Fibroblast of skin of back (primary cell): ENCODE measurements around the gene SPATS2.
"Not testable (repeated sequence)": the region's sequence is repeated elsewhere in the genome, so short reads cannot be mapped to it uniquely, and the experiment has no call there.

Experiments used
- DNase-seq: peaks from one replicate; pipeline ENCODE4 v3.0.0-alpha.2; 2013

Gene SPATS2

DNA sequence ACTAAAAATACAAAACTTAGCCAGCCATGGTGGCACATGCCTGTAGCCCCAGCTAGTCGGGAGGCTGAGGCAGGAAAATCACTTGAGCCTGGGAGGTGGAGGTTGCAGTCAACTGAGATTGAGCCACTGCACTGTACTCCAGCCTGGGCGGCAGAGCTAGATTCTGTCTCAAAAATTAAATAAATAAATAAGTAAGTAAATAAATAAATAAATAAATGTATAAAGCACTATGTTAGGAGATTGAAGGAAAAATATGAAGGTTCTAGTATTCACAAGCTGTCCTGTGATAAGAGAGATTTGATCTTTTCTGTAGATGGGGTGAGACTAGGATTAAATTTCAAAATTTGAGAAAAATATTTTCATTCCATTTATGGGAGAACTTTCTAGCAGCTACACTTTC, 14.9 kb upstream of the SPATS2 start:
- no peak for DNase-seq

DNA sequence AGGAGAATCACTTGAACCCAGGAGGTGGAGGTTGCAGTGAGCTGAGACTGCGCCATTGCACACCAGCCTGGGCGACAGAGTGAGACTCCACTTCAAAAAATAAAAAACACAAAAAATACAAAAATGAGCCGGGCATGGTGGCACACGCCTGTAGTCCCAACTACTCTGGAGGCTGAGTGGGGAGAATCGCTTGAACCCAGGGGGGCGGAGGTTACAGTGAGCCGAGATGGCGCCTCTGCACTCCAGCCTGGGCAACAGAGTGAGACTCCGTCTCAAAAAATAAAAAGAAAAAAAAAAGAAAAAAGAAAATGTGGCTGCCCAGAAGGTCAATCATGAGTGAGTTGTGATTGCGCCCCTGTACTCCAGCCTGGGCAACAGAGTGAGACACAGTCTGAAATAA, 11.3 kb upstream of the SPATS2 start:
- DNase-seq = no peak

- peak; percentile 77 for DNase-seq
Measured at GRCh38 chr12:49357103-49357678, 10.1 kb upstream of the SPATS2 start.

- DNase-seq = peak; percentile 65
Measured at GRCh38 chr12:49358483-49359141, 8.7 kb upstream of the SPATS2 start.

DNA sequence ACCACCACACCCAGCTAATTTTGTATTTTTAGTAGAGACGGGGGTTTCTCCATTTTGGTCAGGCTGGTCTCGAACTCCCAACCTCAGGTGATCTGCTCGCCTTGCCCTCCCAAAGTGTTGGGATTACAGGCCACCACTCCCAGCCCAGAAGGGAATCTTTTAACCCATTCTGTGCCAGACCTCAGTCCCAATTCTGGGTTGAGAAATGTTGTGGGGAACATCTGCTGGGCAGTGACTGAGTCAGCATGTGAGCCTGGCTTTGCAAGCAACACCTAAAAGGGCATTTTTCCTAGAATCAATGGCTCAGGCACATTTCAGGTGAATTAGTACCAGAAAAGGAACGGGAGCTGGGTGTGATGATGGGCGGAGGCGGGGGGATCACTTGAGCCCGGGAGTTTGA, 7.6 kb upstream of the SPATS2 start:
- no peak for DNase-seq

DNA sequence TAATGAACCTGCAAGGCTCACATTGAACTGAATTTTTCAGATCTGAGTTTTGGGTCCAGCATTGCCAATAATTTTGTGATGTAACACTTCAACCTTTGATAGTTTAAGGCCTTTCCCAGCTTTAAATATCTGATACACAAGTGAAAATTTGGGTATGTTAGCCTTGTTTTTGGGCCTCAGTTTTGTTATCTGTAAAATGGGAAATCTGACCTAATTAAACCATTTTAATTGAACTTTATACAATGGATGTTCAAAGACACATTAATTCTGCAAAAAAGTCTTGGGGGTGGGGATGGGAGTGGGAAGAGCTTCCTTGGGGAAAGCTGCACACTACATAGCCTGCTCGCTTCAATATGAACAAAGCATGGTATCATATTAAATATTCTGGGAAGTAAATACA, 5.2 kb upstream of the SPATS2 start:
- no peak for DNase-seq

GRCh38 chr12:49364989-49365388, 2.3 kb upstream of the SPATS2 start:
- DNase-seq = peak; percentile 74

GRCh38 chr12:49365542-49365941, 1.7 kb upstream of the SPATS2 start:
- no peak for DNase-seq

GRCh38 chr12:49366096-49366651, 1.1 kb upstream of the SPATS2 start:
- DNase-seq = no peak

DNA sequence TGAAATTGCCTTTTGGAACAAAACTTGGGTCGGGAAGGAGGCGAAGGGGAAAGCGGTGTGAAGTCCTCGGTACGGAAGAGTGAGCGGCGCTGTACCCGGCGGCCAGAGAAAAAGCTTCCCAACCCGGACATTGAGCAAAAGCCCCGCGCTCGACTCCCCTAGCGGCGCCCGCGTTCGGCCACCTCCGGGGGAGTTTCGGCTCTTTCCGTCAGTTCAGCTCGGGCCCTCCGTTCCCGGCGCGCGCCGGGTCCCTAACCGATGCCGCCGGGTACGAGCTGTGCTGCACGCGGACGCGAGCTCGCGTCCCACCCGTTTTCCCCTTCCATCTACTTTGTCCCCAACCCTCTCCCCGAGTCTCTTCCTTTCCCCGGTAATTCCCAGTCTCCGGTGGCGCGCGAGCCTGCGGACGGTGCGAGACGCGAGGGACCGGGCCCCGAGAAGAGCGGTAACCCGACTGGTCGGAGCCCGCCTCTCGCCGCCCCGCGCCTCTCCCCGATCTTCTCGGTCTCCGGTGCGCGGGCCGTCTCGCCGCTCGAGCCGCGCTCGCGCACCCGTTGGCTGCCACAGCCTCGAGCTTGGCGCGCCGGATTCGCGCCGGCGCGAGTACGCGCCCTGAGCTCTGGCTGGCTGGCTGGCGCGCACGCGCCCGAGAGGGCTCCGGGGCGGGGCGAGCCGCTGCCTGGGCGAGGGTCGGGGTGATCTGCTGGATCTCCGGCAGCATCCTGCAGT, 446 bp upstream of the SPATS2 start:
- peak; percentile 94 for DNase-seq

- DNase-seq = no peak
Measured at GRCh38 chr12:49368240-49368600, 958 bp downstream of the SPATS2 start.

- DNase-seq = peak; percentile 34
Measured at GRCh38 chr12:49369411-49370145, 2.3 kb downstream of the SPATS2 start.

- no peak for DNase-seq
Measured at GRCh38 chr12:49370539-49370938, 3.3 kb downstream of the SPATS2 start.

- no peak for DNase-seq
Measured at GRCh38 chr12:49375406-49375805, 8.1 kb downstream of the SPATS2 start.

GRCh38 chr12:49377386-49377785, 10.1 kb downstream of the SPATS2 start:
- no peak for DNase-seq

DNA sequence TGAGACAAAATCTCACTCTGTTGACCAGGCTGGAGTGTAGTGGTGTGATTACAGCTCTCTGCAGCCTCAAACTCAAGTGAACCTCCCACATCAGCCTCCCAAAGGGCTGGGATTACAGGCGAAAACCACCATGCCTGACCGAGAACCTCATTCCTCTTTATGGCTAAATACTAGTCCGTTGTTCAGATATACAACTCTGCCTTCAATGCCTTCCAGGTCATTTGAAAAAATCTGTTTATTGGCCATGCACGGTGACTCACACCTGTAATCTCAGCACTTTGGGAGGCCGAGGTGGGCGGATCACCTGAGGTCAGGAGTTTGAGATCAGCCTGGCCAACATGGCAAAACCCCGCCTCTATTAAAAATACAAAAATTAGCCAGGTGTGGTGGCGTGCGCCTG, 12.9 kb downstream of the SPATS2 start:
- not testable (repeated sequence) for DNase-seq

GRCh38 chr12:49388682-49389386, 21.6 kb downstream of the SPATS2 start:
- no peak for DNase-seq

GRCh38 chr12:49389387-49389703, 22.1 kb downstream of the SPATS2 start:
- no peak for DNase-seq

GRCh38 chr12:49397000-49397399, 29.7 kb downstream of the SPATS2 start:
- DNase-seq = no peak

DNA sequence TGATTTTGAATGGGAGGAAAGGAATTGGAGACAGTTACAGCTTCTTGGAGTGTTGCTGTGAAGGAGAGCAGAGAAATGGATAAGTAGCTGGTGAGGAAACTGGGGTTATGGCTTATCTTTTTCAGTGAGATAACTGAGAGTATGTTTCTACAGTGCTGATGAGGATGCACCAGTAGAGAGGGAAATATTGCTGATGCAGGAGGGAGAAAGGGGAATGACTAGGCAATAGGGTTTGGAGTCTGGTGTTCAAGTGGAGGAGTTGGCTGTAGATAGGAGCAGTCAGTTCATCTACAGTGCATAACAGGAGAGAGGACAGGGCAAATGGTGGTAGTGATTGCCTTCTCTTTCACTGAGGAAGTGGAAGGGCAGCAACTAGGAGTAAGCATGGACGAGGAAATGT, 33.0 kb downstream of the SPATS2 start:
- no peak for DNase-seq

GRCh38 chr12:49403971-49404450, 36.7 kb downstream of the SPATS2 start:
- no peak for DNase-seq

- DNase-seq = no peak
Measured at GRCh38 chr12:49404956-49405355, 37.7 kb downstream of the SPATS2 start.
